HL-60 (cell line): Measurements from ENCODE around the gene CABCOCO1.
"Not testable (repeated sequence)": the region's sequence is repeated elsewhere in the genome, so short reads cannot be mapped to it uniquely, and the experiment has no call there.

Experiments
- DNase-seq, 2 experiments: peaks; one replicate each; pipeline ENCODE4 v3.0.0-alpha.2; 2010 to 2020; ENCODE audit warnings: low read depth in 1 of 2, low spot score in 1 of 2
- H3K27ac ChIP-seq: fragments of 250-450 bp; sonication (Bioruptor Pico); replicated peaks from 2 replicates; pipeline ENCODE4 v1.5.1; 2020; ENCODE audit warnings: mild to moderate bottlenecking, moderate library complexity
- H3K27me3 ChIP-seq: fragments of 250-450 bp; sonication (Bioruptor Pico); 2 replicates; pipeline ENCODE4 v1.5.1; 2021; ENCODE audit warnings: mild to moderate bottlenecking, moderate library complexity; ENCODE audit not compliant: insufficient read depth, poor library complexity, severe bottlenecking
- H3K4me3 ChIP-seq: replicated peaks from 2 replicates; pipeline ENCODE4 v1.5.1; 2011; ENCODE audit warnings: mild to moderate bottlenecking, control low read depth, low read length; ENCODE audit not compliant: insufficient read depth
- CTCF ChIP-seq: IDR thresholded peaks from one replicate; pipeline ENCODE4 v1.5.1; 2011; ENCODE audit warnings: low read length, control low read depth, inconsistent platforms; ENCODE audit not compliant: insufficient read depth
- GABPA ChIP-seq: IDR thresholded peaks from 2 replicates; pipeline ENCODE4 v1.6.1; 2012; ENCODE audit warnings: low read depth
- POLR2AphosphoS5 ChIP-seq: IDR thresholded peaks from 2 replicates; pipeline ENCODE4 v1.6.1; 2012; ENCODE audit warnings: low read depth
- SPI1 ChIP-seq: IDR thresholded peaks from 2 replicates; pipeline ENCODE4 v1.6.1; 2012; ENCODE audit warnings: low read depth, mild to moderate bottlenecking, borderline replicate concordance
- TF ChIP-seq, protein P1 (sequence below): IDR thresholded peaks from 2 replicates; pipeline ENCODE4 v1.6.1; 2012; ENCODE audit warnings: low read depth; ENCODE audit not compliant: insufficient replicate concordance

CABCOCO1 gene

GRCh38 chr10:61708846-61709245 lies 46.1 kb downstream of the CABCOCO1 start:
- Histone ChIP-seq H3K27ac (no peak overlapping the region), H3K27me3 (no peaks in the 10 kb centered on the region), H3K4me3 (no peak overlapping the region)
- no peak for TF ChIP-seq POLR2AphosphoS5
- no peak for TF ChIP-seq GABPA
- TF ChIP-seq, protein P1, sequence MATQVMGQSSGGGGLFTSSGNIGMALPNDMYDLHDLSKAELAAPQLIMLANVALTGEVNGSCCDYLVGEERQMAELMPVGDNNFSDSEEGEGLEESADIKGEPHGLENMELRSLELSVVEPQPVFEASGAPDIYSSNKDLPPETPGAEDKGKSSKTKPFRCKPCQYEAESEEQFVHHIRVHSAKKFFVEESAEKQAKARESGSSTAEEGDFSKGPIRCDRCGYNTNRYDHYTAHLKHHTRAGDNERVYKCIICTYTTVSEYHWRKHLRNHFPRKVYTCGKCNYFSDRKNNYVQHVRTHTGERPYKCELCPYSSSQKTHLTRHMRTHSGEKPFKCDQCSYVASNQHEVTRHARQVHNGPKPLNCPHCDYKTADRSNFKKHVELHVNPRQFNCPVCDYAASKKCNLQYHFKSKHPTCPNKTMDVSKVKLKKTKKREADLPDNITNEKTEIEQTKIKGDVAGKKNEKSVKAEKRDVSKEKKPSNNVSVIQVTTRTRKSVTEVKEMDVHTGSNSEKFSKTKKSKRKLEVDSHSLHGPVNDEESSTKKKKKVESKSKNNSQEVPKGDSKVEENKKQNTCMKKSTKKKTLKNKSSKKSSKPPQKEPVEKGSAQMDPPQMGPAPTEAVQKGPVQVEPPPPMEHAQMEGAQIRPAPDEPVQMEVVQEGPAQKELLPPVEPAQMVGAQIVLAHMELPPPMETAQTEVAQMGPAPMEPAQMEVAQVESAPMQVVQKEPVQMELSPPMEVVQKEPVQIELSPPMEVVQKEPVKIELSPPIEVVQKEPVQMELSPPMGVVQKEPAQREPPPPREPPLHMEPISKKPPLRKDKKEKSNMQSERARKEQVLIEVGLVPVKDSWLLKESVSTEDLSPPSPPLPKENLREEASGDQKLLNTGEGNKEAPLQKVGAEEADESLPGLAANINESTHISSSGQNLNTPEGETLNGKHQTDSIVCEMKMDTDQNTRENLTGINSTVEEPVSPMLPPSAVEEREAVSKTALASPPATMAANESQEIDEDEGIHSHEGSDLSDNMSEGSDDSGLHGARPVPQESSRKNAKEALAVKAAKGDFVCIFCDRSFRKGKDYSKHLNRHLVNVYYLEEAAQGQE: no peak
- TF ChIP-seq SPI1: no peak
- TF ChIP-seq CTCF: no peak
- DNase-seq: no peak

DNA sequence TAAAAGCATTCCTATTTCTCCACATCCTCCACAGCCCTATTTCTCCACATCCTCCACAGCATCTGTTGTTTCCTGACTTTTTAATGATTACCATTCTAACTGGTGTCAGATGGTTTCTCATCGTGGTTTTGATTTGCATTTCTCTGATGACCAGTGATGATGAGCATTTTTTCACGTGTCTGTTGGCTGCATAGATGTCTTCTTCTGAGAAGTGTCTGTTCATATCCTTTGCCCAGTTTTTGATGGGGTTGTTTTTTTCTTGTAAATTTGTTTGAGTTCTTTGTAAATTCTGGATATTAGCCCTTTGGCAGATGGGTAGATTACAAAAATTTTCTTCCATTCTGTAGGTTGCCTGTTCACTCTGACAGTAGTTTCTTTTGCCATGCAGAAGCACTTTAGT lies 49.4 kb downstream of the CABCOCO1 start:
- not testable (repeated sequence) for H3K27ac ChIP-seq, H3K4me3 ChIP-seq, DNase-seq, H3K27me3 ChIP-seq

GRCh38 chr10:61719475-61719874 lies 56.7 kb downstream of the CABCOCO1 start:
- H3K27ac ChIP-seq, H3K27me3 ChIP-seq, H3K4me3 ChIP-seq, DNase-seq: not testable (repeated sequence)

- no peak for DNase-seq
- Histone ChIP-seq H3K27ac (no peak overlapping the region), H3K27me3 (no peaks in the 10 kb centered on the region), H3K4me3 (no peak overlapping the region)
- TF ChIP-seq, protein P1: no peak
Measured at GRCh38 chr10:61719906-61720305, 57.2 kb downstream of the CABCOCO1 start.

DNA sequence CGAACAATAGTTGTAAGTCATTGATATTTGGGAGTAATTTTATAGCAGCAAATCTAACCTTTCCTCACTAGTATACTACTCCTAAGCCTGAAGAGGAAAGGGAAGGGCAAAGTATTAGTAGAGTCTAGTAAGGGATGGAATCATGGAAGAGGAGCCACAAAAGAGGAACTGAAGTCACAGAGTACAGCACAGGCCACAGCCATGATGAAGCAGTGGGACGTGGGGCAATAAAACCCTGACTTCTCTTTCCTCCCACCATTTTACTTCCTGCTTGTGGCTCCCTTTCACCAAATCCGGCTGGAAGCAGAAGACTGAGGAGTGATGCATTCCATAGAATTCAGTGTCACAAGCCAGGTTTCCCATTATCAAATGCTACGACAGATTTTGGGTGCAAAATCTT lies 58.7 kb downstream of the CABCOCO1 start:
- Histone ChIP-seq H3K4me3 (no peak overlapping the region), H3K27me3 (no peaks in the 10 kb centered on the region), H3K27ac (no peak overlapping the region)
- no peak for DNase-seq
- peak; percentile 56; the same call in 1 of the 2 replicates for TF ChIP-seq SPI1
- no peak for TF ChIP-seq GABPA
- TF ChIP-seq CTCF: no peak
- TF ChIP-seq, protein P1: no peak

DNA sequence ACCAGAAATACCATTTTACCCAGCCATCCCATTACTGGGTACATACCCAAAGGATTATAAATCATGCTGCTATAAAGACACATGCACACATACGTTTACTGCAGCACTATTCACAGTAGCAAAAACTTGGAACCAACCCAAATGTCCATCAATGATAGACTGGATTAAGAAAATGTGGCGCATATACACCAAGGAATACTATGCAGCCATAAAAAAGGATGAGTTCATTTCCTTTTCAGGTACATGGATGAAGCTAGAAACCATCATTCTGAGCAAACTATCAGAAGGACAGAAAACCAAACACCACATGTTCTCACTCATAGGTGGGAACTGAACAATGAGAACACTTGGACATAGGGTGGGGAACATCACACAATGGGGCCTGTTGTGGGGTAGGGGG lies 62.5 kb downstream of the CABCOCO1 start:
- not testable (repeated sequence) for DNase-seq, H3K27ac ChIP-seq, H3K4me3 ChIP-seq, H3K27me3 ChIP-seq
